HepG2 (cell line): ENCODE results near the gene BABAM1.

Experiments used
- ARID5B ChIP-seq: IDR thresholded peaks from 2 replicates; pipeline ENCODE4 v1.4.0; 2020; ENCODE audit warnings: mild to moderate bottlenecking, missing genetic modification reagents
- CREB1 ChIP-seq, 2 experiments: fragments of 450-650 bp in 1 of 2; IDR thresholded peaks; 2 replicates each; pipeline ENCODE4 v1.6.1; 2016 to 2017; ENCODE audit warnings: control low read depth in 1 of 2, mild to moderate bottlenecking in 1 of 2, missing compliant biosample characterization in 1 of 2, missing genetic modification characterization in 1 of 2
- CTCF ChIP-seq: sonication (generic); formaldehyde crosslinking; IDR thresholded peaks from 2 replicates; pipeline ENCODE4 v1.5.0; 2020; ENCODE audit warnings: mild to moderate bottlenecking, missing genetic modification reagents, moderate library complexity
- DZIP1 ChIP-seq: sonication (generic); formaldehyde crosslinking; IDR thresholded peaks from 2 replicates; pipeline ENCODE4 v1.5.0; 2020; ENCODE audit warnings: mild to moderate bottlenecking, missing genetic modification reagents
- MLLT10 ChIP-seq: sonication (generic); formaldehyde crosslinking; IDR thresholded peaks from 2 replicates; pipeline ENCODE4 v1.4.0; 2020; ENCODE audit warnings: missing genetic modification reagents
- MYC ChIP-seq: sonication (generic); formaldehyde crosslinking; IDR thresholded peaks from 2 replicates; pipeline ENCODE4 v1.9.0; 2021; ENCODE audit warnings: missing genetic modification reagents, borderline replicate concordance
- MYPOP ChIP-seq: sonication (generic); formaldehyde crosslinking; IDR thresholded peaks from 2 replicates; pipeline ENCODE4 v1.8.1; 2023; ENCODE audit warnings: mild to moderate bottlenecking, moderate library complexity, missing genetic modification reagents
- NR2C2 ChIP-seq: sonication (generic); formaldehyde crosslinking; IDR thresholded peaks from 2 replicates; pipeline ENCODE4 v1.4.0; 2020; ENCODE audit warnings: missing genetic modification reagents, mild to moderate bottlenecking, moderate library complexity, borderline replicate concordance
- RNF2 ChIP-seq: fragments of 450-650 bp; conservative IDR thresholded peaks from 2 replicates; pipeline ENCODE4 v1.6.1; 2016; ENCODE audit warnings: low read depth
- ZFP1 ChIP-seq: IDR thresholded peaks from 2 replicates; pipeline ENCODE4 v1.6.1; 2016
- ZNF274 ChIP-seq: sonication (generic); formaldehyde crosslinking; IDR thresholded peaks from 2 replicates; pipeline ENCODE4 v1.5.1; 2020; ENCODE audit warnings: mild to moderate bottlenecking, missing genetic modification reagents
- ZNF644 ChIP-seq: IDR thresholded peaks from 2 replicates; pipeline ENCODE4 v1.6.1; 2016; ENCODE audit warnings: low read depth

- TF ChIP-seq MYPOP (no peak), CTCF (CRISPR knock-in tag) (no peak), CREB1 (IDR thresholded peaks at IDR 0.05) (no peak), CREB1 (CRISPR knock-in tag; IDR thresholded peaks at IDR 0.05) (no peak), ARID5B (CRISPR knock-in tag) (no peak), MLLT10 (CRISPR knock-in tag) (no peak), ZFP1 (no peak), DZIP1 (CRISPR knock-in tag) (no peak), MYC (no peak), ZNF274 (CRISPR knock-in tag) (no peak), RNF2 (no peak), ZNF644 (CRISPR knock-in tag) (no peak), NR2C2 (CRISPR knock-in tag) (no peak)
Measured at GRCh38 chr19:17294051-17294891, 27.0 kb downstream of the BABAM1 start.
